BE2C (cell line): ENCODE results near the gene SLC6A18.
"Not testable (repeated sequence)": the region's sequence is repeated elsewhere in the genome, so short reads cannot be mapped to it uniquely, and the experiment has no call there.

Source experiments
- DNase-seq: peaks from one replicate; pipeline ENCODE4 v3.0.0-alpha.2; 2020
- H3K27me3 ChIP-seq: fragments of 250-450 bp; sonication (Bioruptor Pico); 2 replicates; pipeline ENCODE4 v1.5.1; 2020; ENCODE audit warnings: mild to moderate bottlenecking
- H3K36me3 ChIP-seq: fragments of 250-450 bp; sonication (Bioruptor Pico); 2 replicates; pipeline ENCODE4 v1.5.1; 2020; ENCODE audit warnings: mild to moderate bottlenecking
- H3K4me1 ChIP-seq: fragments of 250-450 bp; sonication (Bioruptor Pico); 2 replicates; pipeline ENCODE4 v1.5.1; 2020
- H3K4me3 ChIP-seq: 2 replicates; pipeline ENCODE4 v1.5.1; 2011; ENCODE audit warnings: low read depth, low read length
- H3K9me3 ChIP-seq: fragments of 250-450 bp; sonication (Bioruptor Pico); 2 replicates; pipeline ENCODE4 v1.5.1; 2020
- TF ChIP-seq, protein P1 (sequence below): IDR thresholded peaks from 2 replicates; pipeline ENCODE4 v1.5.1; 2012; ENCODE audit warnings: mild to moderate bottlenecking, low read depth, low read length

The SLC6A18 gene

DNA sequence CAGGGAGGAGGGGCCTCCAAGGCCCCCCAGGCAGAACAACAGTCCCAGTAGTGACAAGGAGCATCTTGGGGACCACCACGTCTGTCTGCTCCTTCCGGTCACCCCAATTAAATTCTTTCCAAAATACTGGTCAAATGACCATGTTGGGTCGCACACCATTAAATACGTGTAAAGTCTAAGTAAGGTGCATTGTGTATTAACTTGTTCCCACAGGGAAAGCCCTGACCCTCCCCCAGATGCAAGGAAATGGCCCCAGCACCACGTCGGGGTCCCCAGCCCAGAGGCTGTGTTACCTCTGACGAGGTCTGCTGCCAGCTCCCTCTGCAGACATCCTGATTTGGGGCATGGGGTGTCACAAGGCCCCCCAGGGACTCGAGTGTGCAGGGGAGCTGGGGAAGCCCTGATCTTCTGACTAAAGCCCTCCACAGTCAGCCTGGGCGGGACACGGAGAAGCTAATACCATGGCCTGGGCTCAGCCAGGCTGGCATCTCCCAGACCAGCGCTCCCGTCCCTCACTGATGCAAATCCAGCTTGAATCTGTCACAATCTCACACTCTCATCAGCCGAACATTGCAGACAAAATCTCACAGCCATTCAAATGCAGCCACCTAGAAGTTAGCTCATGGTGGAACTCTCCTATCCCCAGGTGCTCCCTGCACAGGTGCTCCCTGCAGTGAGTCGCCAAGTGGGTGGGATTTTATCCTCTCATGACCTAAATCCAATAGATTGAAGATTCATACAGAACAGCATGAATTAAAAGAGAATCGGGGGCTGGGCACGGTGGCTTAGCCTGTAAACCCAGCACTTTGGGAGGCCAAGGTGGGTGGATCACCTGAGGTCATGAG is 56.1 kb downstream of the SLC6A18 start:
- H3K27me3 ChIP-seq: no peaks in the 10 kb centered on the region
- H3K4me3 ChIP-seq: no peak overlapping the region
- H3K9me3 ChIP-seq: no peaks in the 10 kb centered on the region
- no peaks in the 10 kb centered on the region for H3K4me1 ChIP-seq
- DNase-seq: no peak
- TF ChIP-seq, protein P1, sequence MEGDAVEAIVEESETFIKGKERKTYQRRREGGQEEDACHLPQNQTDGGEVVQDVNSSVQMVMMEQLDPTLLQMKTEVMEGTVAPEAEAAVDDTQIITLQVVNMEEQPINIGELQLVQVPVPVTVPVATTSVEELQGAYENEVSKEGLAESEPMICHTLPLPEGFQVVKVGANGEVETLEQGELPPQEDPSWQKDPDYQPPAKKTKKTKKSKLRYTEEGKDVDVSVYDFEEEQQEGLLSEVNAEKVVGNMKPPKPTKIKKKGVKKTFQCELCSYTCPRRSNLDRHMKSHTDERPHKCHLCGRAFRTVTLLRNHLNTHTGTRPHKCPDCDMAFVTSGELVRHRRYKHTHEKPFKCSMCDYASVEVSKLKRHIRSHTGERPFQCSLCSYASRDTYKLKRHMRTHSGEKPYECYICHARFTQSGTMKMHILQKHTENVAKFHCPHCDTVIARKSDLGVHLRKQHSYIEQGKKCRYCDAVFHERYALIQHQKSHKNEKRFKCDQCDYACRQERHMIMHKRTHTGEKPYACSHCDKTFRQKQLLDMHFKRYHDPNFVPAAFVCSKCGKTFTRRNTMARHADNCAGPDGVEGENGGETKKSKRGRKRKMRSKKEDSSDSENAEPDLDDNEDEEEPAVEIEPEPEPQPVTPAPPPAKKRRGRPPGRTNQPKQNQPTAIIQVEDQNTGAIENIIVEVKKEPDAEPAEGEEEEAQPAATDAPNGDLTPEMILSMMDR: no peak
- H3K36me3 ChIP-seq: no peaks in the 10 kb centered on the region

DNA sequence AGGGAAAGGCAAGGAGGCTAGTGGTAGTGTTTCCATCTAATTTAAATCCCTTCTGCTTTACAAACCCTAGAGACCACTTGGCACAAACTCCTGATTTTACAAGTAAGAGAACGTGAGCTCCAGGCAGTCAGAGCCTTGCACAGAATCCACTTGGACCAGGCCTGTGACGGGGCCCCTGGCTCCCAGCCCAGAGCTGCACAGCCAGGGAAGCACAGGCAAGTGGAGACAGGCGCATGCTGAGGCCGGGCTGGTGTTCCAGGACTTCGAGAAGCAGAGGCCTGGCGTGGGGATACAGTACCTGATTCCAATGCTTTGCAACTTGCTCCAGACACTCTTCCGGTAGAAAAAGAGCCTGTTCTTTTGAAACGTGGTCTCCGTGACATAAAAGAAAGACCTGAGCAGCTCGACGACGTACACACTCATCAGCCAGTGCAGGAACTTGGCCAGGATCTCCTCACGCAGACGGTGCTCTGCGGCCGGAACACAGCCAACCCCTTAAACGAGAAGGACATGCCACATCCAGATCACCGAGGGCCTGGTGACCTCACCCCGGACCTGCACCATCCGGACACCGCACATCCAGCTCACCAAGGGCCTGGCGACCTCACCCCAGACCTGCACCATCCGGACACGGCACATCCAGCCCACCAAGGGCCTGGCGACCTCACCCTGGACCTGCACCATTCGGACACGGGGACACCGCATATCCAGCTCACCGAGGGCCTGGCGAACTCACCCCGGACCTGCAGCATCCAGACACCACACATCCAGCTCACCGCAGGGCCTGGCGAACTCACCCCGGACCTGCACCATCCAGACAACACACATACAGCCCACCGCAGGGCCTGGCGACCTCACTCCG is 57.2 kb downstream of the SLC6A18 start:
- Histone ChIP-seq H3K9me3 (no peaks in the 10 kb centered on the region), H3K4me1 (no peaks in the 10 kb centered on the region), H3K36me3 (no peaks in the 10 kb centered on the region), H3K4me3 (no peak overlapping the region), H3K27me3 (no peaks in the 10 kb centered on the region)
- TF ChIP-seq, protein P1: no peak
- peak; percentile 43 for DNase-seq

DNA sequence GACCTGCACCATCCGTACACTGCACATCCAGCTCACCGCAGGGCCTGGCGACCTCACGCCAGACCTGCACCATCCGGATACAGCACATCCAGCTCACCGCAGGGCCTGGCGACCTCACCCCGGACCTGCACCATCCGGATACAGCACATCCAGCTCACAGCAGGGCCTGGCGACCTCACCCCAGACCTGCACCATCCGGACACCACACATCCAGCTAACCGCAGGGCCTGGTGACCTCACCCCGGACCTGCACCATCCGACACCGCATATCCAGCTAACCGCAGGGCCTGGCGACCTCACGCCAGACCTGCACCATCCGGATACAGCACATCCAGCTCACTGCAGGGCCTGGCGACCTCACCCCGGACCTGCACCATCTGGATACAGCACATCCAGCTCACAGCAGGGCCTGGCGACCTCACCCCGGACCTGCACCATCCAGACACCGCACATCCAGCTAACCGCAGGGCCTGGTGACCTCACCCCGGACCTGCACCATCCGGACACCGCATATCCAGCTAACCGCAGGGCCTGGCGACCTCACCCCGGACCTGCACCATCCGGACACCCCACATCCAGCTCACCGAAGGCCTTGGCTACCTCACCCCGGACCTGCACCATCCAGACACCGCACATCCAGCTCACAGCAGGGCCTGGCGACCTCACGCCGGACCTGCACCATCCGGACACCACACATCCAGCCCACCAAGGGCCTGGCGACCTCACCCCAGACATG is 58.0 kb downstream of the SLC6A18 start:
- not testable (repeated sequence) for H3K4me3 ChIP-seq, H3K36me3 ChIP-seq, DNase-seq

DNA sequence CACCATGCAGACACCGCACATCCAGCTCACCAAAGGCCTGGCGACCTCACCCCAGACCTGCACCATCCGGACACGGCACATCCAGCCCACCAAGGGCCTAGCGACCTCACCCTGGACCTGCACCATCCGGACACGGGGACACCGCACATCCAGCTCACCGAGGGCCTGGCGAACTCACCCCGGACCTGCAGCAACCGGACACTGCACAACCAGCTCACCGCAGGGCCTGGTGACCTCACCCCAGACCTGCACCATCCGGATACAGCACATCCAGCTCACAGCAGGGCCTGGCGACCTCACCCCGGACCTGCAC is 58.5 kb downstream of the SLC6A18 start:
- not testable (repeated sequence) for H3K36me3 ChIP-seq, H3K27me3 ChIP-seq, H3K4me1 ChIP-seq, H3K4me3 ChIP-seq, DNase-seq, H3K9me3 ChIP-seq

More for the DNA sequence above, 58.0 kb downstream of the SLC6A18 start:
- H3K27me3 ChIP-seq, H3K4me1 ChIP-seq, H3K9me3 ChIP-seq: not testable (repeated sequence)

DNA sequence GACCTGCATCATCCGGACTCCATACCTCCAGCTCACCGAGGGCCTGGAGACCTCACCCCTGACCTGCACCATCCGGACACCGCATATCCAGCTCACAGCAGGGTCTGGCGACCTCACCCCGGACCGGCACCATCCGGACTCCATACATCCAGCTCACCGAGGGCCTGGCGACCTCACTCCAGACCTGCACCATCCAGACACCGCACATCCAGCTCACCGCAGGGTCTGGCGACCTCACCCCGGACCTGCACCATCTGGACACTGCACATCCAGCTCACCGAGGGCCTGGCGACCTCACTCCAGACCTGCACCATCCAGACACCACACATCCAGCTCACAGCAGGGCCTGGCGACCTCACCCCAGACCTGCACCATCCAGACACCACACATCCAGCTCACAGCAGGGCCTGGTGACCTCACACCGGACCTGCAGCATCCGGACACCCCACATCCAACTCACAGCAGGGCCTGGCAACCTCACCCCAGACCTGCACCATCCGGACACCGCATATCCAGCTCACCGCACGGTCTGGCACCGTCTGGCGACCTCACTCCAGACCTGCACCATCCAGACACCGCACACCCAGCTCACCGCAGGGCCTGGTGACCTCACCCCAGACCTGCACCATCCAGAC is 59.3 kb downstream of the SLC6A18 start:
- H3K4me1 ChIP-seq, DNase-seq, H3K9me3 ChIP-seq, H3K36me3 ChIP-seq, H3K27me3 ChIP-seq, H3K4me3 ChIP-seq: not testable (repeated sequence)

DNA sequence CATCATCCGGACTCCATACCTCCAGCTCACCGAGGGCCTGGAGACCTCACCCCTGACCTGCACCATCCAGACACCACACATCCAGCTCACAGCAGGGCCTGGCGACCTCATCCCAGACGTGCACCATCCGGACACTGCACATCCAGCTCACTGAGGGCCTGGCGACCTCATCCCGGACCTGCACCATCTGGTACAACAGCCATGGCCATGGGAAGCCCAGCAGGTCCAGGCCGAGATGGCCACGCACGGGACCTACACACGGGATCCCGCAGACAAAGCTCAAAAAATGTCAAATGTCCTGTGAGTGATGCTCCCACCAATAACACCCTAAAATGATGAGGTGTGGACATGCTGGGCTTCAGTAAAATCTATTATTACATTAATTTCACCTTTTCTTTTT is 60.0 kb downstream of the SLC6A18 start:
- no peak overlapping the region for H3K4me3 ChIP-seq
- TF ChIP-seq, protein P1: no peak
- no peak for DNase-seq

DNA sequence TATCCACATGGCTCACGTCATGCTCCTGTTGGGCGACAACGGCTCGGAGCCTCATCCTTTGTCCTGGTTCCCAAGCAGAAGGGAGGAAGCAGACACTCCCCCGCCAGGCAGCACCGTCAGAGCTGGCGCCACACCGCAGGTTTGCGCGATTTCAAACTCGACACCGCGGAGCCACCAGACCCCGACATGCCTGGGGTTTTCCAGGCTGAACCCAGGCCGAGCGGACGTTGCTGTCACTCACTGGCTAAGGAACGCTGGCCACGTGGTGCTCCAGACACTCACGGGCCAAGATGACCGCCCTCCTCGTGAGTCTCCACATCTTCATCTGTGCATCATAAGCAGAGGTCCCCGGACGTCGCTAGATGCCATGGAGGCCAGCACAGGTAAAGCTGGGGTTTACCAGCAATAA is 60.7 kb downstream of the SLC6A18 start:
- no peak for DNase-seq
- TF ChIP-seq, protein P1: no peak
- H3K36me3 ChIP-seq: no peaks in the 10 kb centered on the region
- no peaks in the 10 kb centered on the region for H3K9me3 ChIP-seq
- H3K4me1 ChIP-seq: no peaks in the 10 kb centered on the region
- no peak overlapping the region for H3K4me3 ChIP-seq
- no peaks in the 10 kb centered on the region for H3K27me3 ChIP-seq

More for the DNA sequence above, 60.0 kb downstream of the SLC6A18 start:
- Histone ChIP-seq H3K36me3 (no peaks in the 10 kb centered on the region), H3K4me1 (no peaks in the 10 kb centered on the region), H3K27me3 (no peaks in the 10 kb centered on the region), H3K9me3 (no peaks in the 10 kb centered on the region)
